ENCODE data around the gene BAZ1B. TPM values are rescaled to one million over a fixed set of nuclear protein-coding genes. Genes with fewer than 3 reads are reported as not detected.

The BAZ1B gene
- total RNA-seq, 2 experiments from 2014 or later, result 77.8 to 117 TPM

DNA sequence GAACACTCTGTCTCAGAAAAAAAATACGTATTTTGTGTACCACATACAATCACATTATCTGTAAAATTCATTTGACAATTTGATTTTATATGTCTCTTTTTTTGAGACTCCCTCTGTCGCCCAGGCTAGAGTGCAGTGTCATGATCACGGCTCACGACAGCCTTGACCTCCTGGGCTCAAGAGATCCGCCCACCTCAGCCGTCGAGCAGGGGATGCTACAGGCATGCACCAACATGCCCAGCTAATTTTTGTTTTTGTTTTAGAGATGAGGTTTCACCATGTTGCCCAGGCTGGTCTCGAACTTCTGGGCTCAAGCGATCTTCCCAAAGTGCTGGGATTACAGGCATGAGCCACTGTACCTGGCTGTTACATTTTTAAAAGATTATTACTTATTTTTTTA is 11.6 kb upstream of the BAZ1B start:
- Histone ChIP-seq H3K4me2 (ENCODE audit: low read length) (no peak overlapping the region), H3K4me3 (ENCODE audit: low read depth, low read length, poor library complexity, severe bottlenecking) (no peak overlapping the region), H3K27ac (ENCODE audit: low read depth, low read length, poor library complexity, severe bottlenecking) (no peak overlapping the region), H4K20me1 (ENCODE audit: insufficient read depth, low read length) (no peaks in the 10 kb centered on the region), H3K9me3 (ENCODE audit: low read length) (no peaks in the 10 kb centered on the region), H2AFZ (ENCODE audit: low read length) (no peak overlapping the region), H3K9me2 (ENCODE audit: insufficient read depth, low read length) (no peaks in the 10 kb centered on the region), H3K36me3 (ENCODE audit: insufficient read depth, low read length) (peaks cover 46% of the 10 kb centered on the region), H3K79me2 (ENCODE audit: insufficient read depth, low read depth, low read length) (no peaks in the 10 kb centered on the region), H3K4me1 (ENCODE audit: insufficient read depth, low read length, poor library complexity, severe bottlenecking) (no peaks in the 10 kb centered on the region)
- intact Hi-C loops (cut with micrococcal nuclease; ENCODE audit: unreplicated experiment), result no loop called here
- ChIA-PET POLR2A (interaction anchor here (3.5 kb wide), 1 partner anchor 12 kb away, joined by 13 read pairs; the partner anchor contains the start of gene BAZ1B), CTCF (ENCODE audit: unreplicated experiment) (no interaction called here)
- BruUV-seq (replicated peaks), result no TSS peak
- TF ChIP-seq EZH2phosphoT487 (IDR thresholded peaks at IDR 0.05; ENCODE audit: borderline replicate concordance, low read depth, low read length), result no peak
- TF ChIP-seq CTCF (conservative IDR thresholded peaks at IDR 0.05; ENCODE audit: low read length), result no peak
- no peak for DNase-seq (ENCODE audit: low spot score)

- Histone ChIP-seq H3K4me2 (ENCODE audit: low read length) (no peak overlapping the region), H3K9me3 (ENCODE audit: low read length) (no peaks in the 10 kb centered on the region), H3K4me3 (ENCODE audit: low read depth, low read length, poor library complexity, severe bottlenecking) (no peak overlapping the region), H2AFZ (ENCODE audit: low read length) (no peak overlapping the region), H3K79me2 (ENCODE audit: insufficient read depth, low read depth, low read length) (no peaks in the 10 kb centered on the region), H3K4me1 (ENCODE audit: insufficient read depth, low read length, poor library complexity, severe bottlenecking) (peaks cover 10% of the 10 kb centered on the region), H4K20me1 (ENCODE audit: insufficient read depth, low read length) (no peaks in the 10 kb centered on the region), H3K9me2 (ENCODE audit: insufficient read depth, low read length) (no peaks in the 10 kb centered on the region), H3K27ac (ENCODE audit: low read depth, low read length, poor library complexity, severe bottlenecking) (no peak overlapping the region), H3K36me3 (ENCODE audit: insufficient read depth, low read length) (peaks cover 31% of the 10 kb centered on the region)
- no peak for DNase-seq (ENCODE audit: low spot score)
- ChIA-PET POLR2A (interaction anchor here (3.5 kb wide), 1 partner anchor 10 kb away, joined by 13 read pairs; the partner anchor contains the start of gene BAZ1B), CTCF (ENCODE audit: unreplicated experiment) (interaction anchor here (0.6 kb wide), 1 partner anchor 21 kb away, joined by 4 read pairs; no protein-coding TSS in a partner anchor)
- intact Hi-C loops (cut with micrococcal nuclease; ENCODE audit: unreplicated experiment), result no loop called here
- TF ChIP-seq EZH2phosphoT487 (IDR thresholded peaks at IDR 0.05; ENCODE audit: borderline replicate concordance, low read depth, low read length), result no peak
- TF ChIP-seq CTCF (conservative IDR thresholded peaks at IDR 0.05; ENCODE audit: low read length), result no peak
- no TSS peak for BruUV-seq (replicated peaks)
Observed at GRCh38 chr7:73532224-73532623, 10.1 kb upstream of the BAZ1B start.

GRCh38 chr7:73530800-73531199 is 8.7 kb upstream of the BAZ1B start:
- intact Hi-C loops (cut with micrococcal nuclease; ENCODE audit: unreplicated experiment), result no loop called here
- ChIA-PET CTCF (ENCODE audit: unreplicated experiment) (no interaction called here), POLR2A (interaction anchor here (3.5 kb wide), 1 partner anchor 9 kb away, joined by 13 read pairs; the partner anchor contains the start of gene BAZ1B)
- Histone ChIP-seq H3K36me3 (ENCODE audit: insufficient read depth, low read length) (peaks cover 17% of the 10 kb centered on the region), H4K20me1 (ENCODE audit: insufficient read depth, low read length) (no peaks in the 10 kb centered on the region), H3K4me3 (ENCODE audit: low read depth, low read length, poor library complexity, severe bottlenecking) (no peak overlapping the region), H3K4me1 (ENCODE audit: insufficient read depth, low read length, poor library complexity, severe bottlenecking) (peaks cover 24% of the 10 kb centered on the region), H2AFZ (ENCODE audit: low read length) (no peak overlapping the region), H3K79me2 (ENCODE audit: insufficient read depth, low read depth, low read length) (peaks cover 7% of the 10 kb centered on the region; the same call in 1 of the 2 replicates), H3K9me3 (ENCODE audit: low read length) (no peaks in the 10 kb centered on the region), H3K27ac (ENCODE audit: low read depth, low read length, poor library complexity, severe bottlenecking) (no peak overlapping the region), H3K9me2 (ENCODE audit: insufficient read depth, low read length) (no peaks in the 10 kb centered on the region), H3K4me2 (ENCODE audit: low read length) (no peak overlapping the region)
- BruUV-seq (replicated peaks), result no TSS peak
- no peak for DNase-seq (ENCODE audit: low spot score)
- TF ChIP-seq EZH2phosphoT487 (IDR thresholded peaks at IDR 0.05; ENCODE audit: borderline replicate concordance, low read depth, low read length) (no peak), CTCF (conservative IDR thresholded peaks at IDR 0.05; ENCODE audit: low read length) (no peak)

Data from OCI-LY7 (cell line).